Measurements from ENCODE around the gene DEFB114.
"Not testable (repeated sequence)": the region's sequence is repeated elsewhere in the genome, so short reads cannot be mapped to it uniquely, and the experiment has no call there.

Gene DEFB114

GRCh38 chr6:49964064-49964463, at the start of gene DEFB114:
DEFB114 (minus strand) TSS chr6:49964164; CDS start chr6:49964105, 59 bp downstream.
- DNase-seq (ENCODE audit: extremely low read depth in 1 of 2, low read depth in 1 of 2), result no peak

- no peak for DNase-seq (ENCODE audit: extremely low read depth in 1 of 2, low read depth in 1 of 2)
Observed at GRCh38 chr6:50007819-50008218, 43.9 kb upstream of the DEFB114 start.

- no peak for DNase-seq (ENCODE audit: extremely low read depth in 1 of 2, low read depth in 1 of 2)
Observed at GRCh38 chr6:50003139-50003538, 39.2 kb upstream of the DEFB114 start.

DNA sequence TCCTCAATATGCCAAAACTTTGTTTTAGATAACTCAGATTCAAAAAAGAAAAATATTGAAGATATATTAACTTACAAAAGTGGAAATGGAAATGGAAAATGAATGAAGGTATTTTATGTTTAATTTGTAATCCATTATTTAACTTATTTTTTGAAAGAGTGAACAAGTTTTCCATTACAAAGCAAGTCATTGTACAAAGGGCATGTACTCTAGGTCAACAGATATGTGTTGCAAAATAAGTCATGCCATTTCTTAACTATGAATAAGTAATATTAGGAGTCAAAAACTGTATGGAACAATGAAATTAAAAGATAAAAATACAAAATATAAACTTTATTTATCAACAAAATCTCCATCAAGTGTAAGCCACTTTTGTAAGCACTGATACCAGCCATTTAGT, 31.3 kb upstream of the DEFB114 start:
- no peak for DNase-seq (ENCODE audit: extremely low read depth in 1 of 2, low read depth in 1 of 2)

- DNase-seq (ENCODE audit: extremely low read depth in 1 of 2, low read depth in 1 of 2), result no peak
Observed at GRCh38 chr6:49988900-49989299, 24.9 kb upstream of the DEFB114 start.

GRCh38 chr6:49987749-49988148, 23.8 kb upstream of the DEFB114 start:
- no peak for DNase-seq (ENCODE audit: extremely low read depth in 1 of 2, low read depth in 1 of 2)

- DNase-seq (ENCODE audit: extremely low read depth in 1 of 2, low read depth in 1 of 2), result no peak
Observed at GRCh38 chr6:49986551-49986950, 22.6 kb upstream of the DEFB114 start.

- no peak for DNase-seq (ENCODE audit: extremely low read depth in 1 of 2, low read depth in 1 of 2)
Observed at GRCh38 chr6:49982046-49982445, 18.1 kb upstream of the DEFB114 start.

GRCh38 chr6:49980898-49981297, 16.9 kb upstream of the DEFB114 start:
- no peak for DNase-seq (ENCODE audit: extremely low read depth in 1 of 2, low read depth in 1 of 2)

DNA sequence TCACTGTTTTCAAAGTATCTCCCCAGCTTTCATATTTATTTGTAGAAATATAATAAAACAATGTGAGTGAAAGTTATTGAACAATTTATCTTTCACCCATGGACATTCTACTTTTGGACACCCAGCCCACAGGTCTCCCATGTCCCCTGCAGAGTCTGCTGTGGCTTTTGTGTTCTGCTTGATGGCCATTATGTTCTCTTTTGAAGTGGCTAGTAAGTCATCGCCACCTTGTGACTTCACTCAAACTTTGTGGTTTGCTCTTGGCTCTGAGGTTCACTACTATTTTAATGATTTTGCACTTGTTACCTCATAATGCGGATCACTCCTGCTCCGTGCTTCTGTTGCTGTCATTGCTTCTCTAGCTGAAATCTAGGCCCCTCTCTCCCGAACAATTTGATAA, 15.6 kb upstream of the DEFB114 start:
- DNase-seq (ENCODE audit: extremely low read depth in 1 of 2, low read depth in 1 of 2), result no peak

- DNase-seq (ENCODE audit: extremely low read depth in 1 of 2, low read depth in 1 of 2), result no peak
Observed at GRCh38 chr6:49978332-49979226, 14.6 kb upstream of the DEFB114 start.

GRCh38 chr6:49969605-49970004, 5.6 kb upstream of the DEFB114 start, which contains the start of gene DEFB113:
DEFB113 (minus strand) TSS chr6:49969625; CDS start chr6:49969625, 0 bp downstream.
- no peak for DNase-seq (ENCODE audit: extremely low read depth in 1 of 2, low read depth in 1 of 2)

DNA sequence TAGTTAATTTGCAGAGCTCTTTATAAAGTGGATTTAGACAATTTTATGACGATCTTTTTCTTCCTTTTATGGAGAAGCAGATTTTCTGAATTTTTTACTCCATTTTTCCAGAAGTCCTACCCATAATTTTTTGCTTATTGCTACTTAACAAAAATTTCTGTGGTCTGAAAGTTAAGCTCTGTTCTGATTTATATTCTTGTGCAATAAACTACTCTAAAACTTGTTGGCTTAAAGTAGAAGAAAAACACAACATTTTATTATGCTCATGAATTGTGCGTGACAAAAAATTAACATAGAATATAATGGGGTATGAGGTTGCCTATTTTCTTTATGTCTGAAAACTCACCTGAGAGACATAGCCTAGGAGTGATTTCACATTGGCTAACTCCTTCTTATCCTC, 2.9 kb upstream of the DEFB114 start:
- no peak for DNase-seq (ENCODE audit: extremely low read depth in 1 of 2, low read depth in 1 of 2)

DNA sequence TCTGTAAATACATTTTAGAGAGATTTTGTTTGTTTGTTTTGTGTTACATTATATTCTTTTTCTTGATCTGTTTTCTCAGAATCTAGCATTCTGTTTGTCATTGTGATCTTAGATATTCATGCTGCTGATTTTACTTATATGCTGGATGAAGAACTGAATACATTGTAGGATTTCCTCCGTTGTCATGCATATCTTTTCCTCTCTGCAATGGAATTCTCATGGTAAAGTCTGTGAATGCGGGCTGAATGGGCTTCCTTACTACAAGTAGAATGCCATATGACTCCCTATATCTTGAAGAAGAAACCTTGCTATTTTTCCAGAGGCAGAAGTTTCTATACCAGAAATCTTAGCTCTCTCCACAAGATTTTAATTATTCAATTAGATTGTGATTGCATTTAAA, 2.4 kb upstream of the DEFB114 start:
- DNase-seq (ENCODE audit: extremely low read depth in 1 of 2, low read depth in 1 of 2), result no peak

- DNase-seq (ENCODE audit: extremely low read depth in 1 of 2, low read depth in 1 of 2), result no peak
Observed at GRCh38 chr6:49958180-49958579, 5.8 kb downstream of the DEFB114 start.

DNA sequence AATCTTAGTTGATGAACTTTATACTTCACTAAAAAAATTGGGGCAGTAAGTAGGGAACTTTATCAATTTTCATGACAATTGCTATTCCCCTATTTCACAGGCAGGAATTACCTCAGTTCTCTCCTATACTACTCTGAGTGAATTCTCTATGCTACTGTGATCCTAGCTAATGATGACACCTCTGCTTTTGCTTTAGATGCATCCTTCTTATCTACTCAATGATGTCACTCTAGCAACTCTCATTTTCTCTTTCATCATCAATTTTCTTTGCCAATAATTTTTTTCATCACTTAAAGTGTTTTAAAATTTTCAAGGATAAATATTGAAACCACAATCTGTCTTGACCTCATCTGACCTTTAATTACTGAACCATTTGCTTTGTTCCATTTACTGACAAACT, 8.1 kb downstream of the DEFB114 start:
- no peak for DNase-seq (ENCODE audit: extremely low read depth in 1 of 2, low read depth in 1 of 2)

- no peak for DNase-seq (ENCODE audit: extremely low read depth in 1 of 2, low read depth in 1 of 2)
Observed at GRCh38 chr6:49951926-49952325, 12.0 kb downstream of the DEFB114 start.

DNA sequence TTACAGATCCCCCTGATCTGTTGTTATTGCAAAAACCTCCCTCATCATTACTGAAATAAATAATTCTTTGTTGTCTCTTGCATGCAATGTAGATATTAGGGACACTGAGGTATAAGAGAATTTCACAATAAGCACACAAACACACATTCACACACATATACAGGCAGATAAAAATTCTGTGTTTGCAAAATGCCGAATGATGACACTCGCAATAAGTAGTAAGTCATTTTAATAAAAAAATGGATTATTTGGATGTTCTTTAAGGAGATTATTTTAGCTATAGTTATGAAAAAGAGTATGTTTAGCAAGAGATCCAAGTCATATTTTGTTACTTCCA, 13.6 kb downstream of the DEFB114 start:
- no peak for DNase-seq (ENCODE audit: extremely low read depth in 1 of 2, low read depth in 1 of 2)

DNA sequence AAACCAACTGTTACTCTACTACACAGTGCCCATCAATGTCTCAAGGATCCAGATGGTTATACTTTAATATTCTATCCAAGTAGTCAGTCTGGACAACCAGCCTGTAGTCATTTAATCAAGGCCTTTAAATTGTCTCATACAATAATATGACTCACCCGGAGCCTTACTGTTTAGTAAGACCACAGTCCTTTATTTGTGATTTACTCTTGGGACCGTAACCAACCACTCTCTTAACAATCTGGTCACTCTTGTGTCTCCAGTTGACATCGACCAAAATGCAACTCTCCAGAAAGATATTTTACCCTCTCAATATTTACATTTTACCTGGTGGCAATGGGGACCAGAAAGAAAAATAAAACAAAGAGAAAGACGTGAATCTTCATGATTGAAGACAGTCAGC, 14.9 kb downstream of the DEFB114 start:
- DNase-seq (ENCODE audit: extremely low read depth in 1 of 2, low read depth in 1 of 2), result no peak

DNA sequence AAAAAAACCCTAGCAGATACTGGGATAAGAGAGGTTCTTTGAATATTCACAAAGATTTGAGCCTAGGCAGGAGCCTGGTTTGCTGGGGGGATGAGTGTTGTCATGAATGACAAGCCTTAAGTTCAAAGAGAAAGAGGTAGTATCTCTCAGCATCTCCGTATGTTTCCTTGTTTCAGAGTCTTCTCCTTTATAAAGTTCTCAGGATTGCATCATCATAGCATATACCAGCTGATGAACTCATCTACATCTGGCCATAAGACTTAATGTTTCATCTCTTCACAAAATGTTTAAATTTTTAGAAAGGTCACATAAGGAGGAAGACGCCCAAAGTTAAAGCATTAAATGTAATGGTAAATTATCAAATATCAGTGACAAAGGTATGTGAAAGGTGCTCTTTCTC, 17.1 kb downstream of the DEFB114 start:
- no peak for DNase-seq (ENCODE audit: extremely low read depth in 1 of 2, low read depth in 1 of 2)

DNA sequence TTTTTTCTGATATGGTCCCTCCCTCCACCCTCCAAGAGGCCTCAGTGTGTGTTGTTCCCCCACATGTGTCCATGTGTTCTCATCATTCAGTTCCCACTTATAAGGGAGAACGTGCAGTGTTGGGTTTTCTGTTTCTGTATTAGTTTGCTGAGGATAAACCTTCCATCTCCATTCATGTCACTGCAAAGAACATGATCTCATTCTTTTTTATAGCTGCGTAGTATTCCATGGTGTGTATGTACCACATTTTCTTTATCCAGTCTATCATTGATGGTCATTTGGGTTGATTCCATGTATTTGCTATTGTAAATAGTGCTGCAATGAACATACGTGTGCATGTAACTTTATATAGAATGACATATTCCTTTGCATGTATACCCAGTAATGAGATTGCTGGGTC, 19.9 kb downstream of the DEFB114 start:
- DNase-seq (ENCODE audit: extremely low read depth in 1 of 2, low read depth in 1 of 2), result not testable (repeated sequence)

GRCh38 chr6:49939993-49940498, 23.9 kb downstream of the DEFB114 start:
- no peak for DNase-seq (ENCODE audit: extremely low read depth in 1 of 2, low read depth in 1 of 2)

GRCh38 chr6:49937811-49938210, 26.2 kb downstream of the DEFB114 start:
- DNase-seq (ENCODE audit: extremely low read depth in 1 of 2, low read depth in 1 of 2), result no peak
